Neural cell (in vitro differentiated cells): Measurements from ENCODE around the gene RPL36AL. TPM values are rescaled to one million over a fixed set of nuclear protein-coding genes. Genes with fewer than 3 reads are reported as not detected.

Experiments
- H2AFZ ChIP-seq: fragments of 200-600, 300-800 bp; sonication (generic), shearing (Covaris generic); 2 replicates; pipeline ENCODE4 v1.6.0; 2014; ENCODE audit warnings: low read depth, mild to moderate bottlenecking, antibody characterized with exemption, low read length, moderate library complexity
- H3F3A ChIP-seq: fragments of 200-600 bp; shearing (Covaris generic); 2 replicates; pipeline ENCODE4 v1.6.1; 2016; ENCODE audit warnings: mild to moderate bottlenecking, moderate library complexity, mixed read lengths, antibody characterized with exemption, low read length; ENCODE audit not compliant: insufficient read depth, poor library complexity, severe bottlenecking
- H3K27ac ChIP-seq: fragments of 200-600, 300-800 bp; sonication (generic), shearing (Covaris generic); 2 replicates; pipeline ENCODE4 v1.5.1; 2014; ENCODE audit warnings: mild to moderate bottlenecking, low read length, moderate library complexity
- H3K27me3 ChIP-seq: fragments of 300-800, 200-600 bp; sonication (generic), shearing (Covaris generic); 2 replicates; pipeline ENCODE4 v1.6.0; 2014; ENCODE audit warnings: mild to moderate bottlenecking, low read depth, low read length, moderate library complexity; ENCODE audit not compliant: insufficient read depth
- H3K36me3 ChIP-seq: fragments of 300-800, 200-600 bp; sonication (generic), shearing (Covaris generic); 2 replicates; pipeline ENCODE4 v1.5.1; 2014; ENCODE audit warnings: mild to moderate bottlenecking, antibody characterized with exemption, low read length, moderate library complexity; ENCODE audit not compliant: insufficient read depth
- H3K4me2 ChIP-seq: fragments of 300-800, 200-600 bp; sonication (generic), shearing (Covaris generic); 2 replicates; pipeline ENCODE4 v1.6.0; 2014; ENCODE audit warnings: mild to moderate bottlenecking, low read length
- H3K4me3 ChIP-seq: fragments of 300-800, 200-600 bp; sonication (generic), shearing (Covaris generic); 2 replicates; pipeline ENCODE4 v1.5.1; 2014; ENCODE audit warnings: mild to moderate bottlenecking, low read length, moderate library complexity
- H3K79me2 ChIP-seq: fragments of 200-600 bp; shearing (Covaris generic); replicated peaks from 2 replicates; pipeline ENCODE4 v1.6.0; 2014; ENCODE audit warnings: mild to moderate bottlenecking, low read length, moderate library complexity; ENCODE audit not compliant: insufficient read depth
- H3K9ac ChIP-seq: fragments of 300-800, 200-600 bp; sonication (generic), shearing (Covaris generic); 2 replicates; pipeline ENCODE4 v1.6.1; 2016; ENCODE audit warnings: mild to moderate bottlenecking, low read length, mixed read lengths
- H3K9me2 ChIP-seq: fragments of 200-600 bp; shearing (Covaris generic); 2 replicates; pipeline ENCODE4 v1.6.1; 2016; ENCODE audit warnings: mild to moderate bottlenecking, low read length, mixed read lengths; ENCODE audit not compliant: insufficient read depth
- H3K9me3 ChIP-seq: fragments of 200-600, 300-800 bp; sonication (generic), shearing (Covaris generic); 2 replicates; pipeline ENCODE4 v1.6.1; 2016; ENCODE audit warnings: mild to moderate bottlenecking, mixed run types, low read length, moderate library complexity, mixed read lengths
- H4K20me1 ChIP-seq: fragments of 200-600 bp; shearing (Covaris generic); 2 replicates; pipeline ENCODE4 v1.6.1; 2016; ENCODE audit warnings: mild to moderate bottlenecking, mixed run types; ENCODE audit not compliant: insufficient read depth
- EP300 ChIP-seq: fragments of 450-650 bp; conservative IDR thresholded peaks from 2 replicates; pipeline ENCODE4 v1.6.1; 2014; ENCODE audit warnings: antibody characterized with exemption, mild to moderate bottlenecking, moderate library complexity; ENCODE audit not compliant: poor library complexity, severe bottlenecking
- EZH2 ChIP-seq: fragments of 200-600, 300-800 bp; shearing (Covaris generic), sonication (generic); IDR thresholded peaks from 2 replicates; pipeline ENCODE4 v1.6.1; 2014; ENCODE audit warnings: antibody characterized with exemption, low read length, borderline replicate concordance, mild to moderate bottlenecking; ENCODE audit not compliant: insufficient read depth, poor library complexity, severe bottlenecking
- MXI1 ChIP-seq: fragments of 450-650 bp; conservative IDR thresholded peaks from 2 replicates; pipeline ENCODE4 v1.6.1; 2014; ENCODE audit warnings: antibody characterized with exemption, mild to moderate bottlenecking; ENCODE audit not compliant: poor library complexity, severe bottlenecking
- POLR2AphosphoS5 ChIP-seq: IDR thresholded peaks from 2 replicates; pipeline ENCODE4 v1.6.1; 2012
- RAD21 ChIP-seq: fragments of 450-650 bp; conservative IDR thresholded peaks from 2 replicates; pipeline ENCODE4 v1.6.1; 2014; ENCODE audit warnings: antibody characterized with exemption, mild to moderate bottlenecking, moderate library complexity
- SMC3 ChIP-seq: fragments of 450-650 bp; conservative IDR thresholded peaks from 2 replicates; pipeline ENCODE4 v1.6.1; 2014; ENCODE audit warnings: antibody characterized with exemption, mild to moderate bottlenecking, moderate library complexity; ENCODE audit not compliant: poor library complexity
- TAF1 ChIP-seq: IDR thresholded peaks from 2 replicates; pipeline ENCODE4 v1.6.1; 2012; ENCODE audit warnings: low read depth
- polyA plus RNA-seq: library from polyadenylated mRNA; depleted of rRNA; stranded (reverse); fragments of >200 nt; gene quantifications from 2 replicates; pipeline ENCODE4 v1.2.3, GENCODE V29; 2014
- TF ChIP-seq, protein P1 (sequence below): fragments of 450-650 bp; IDR thresholded peaks from 2 replicates; pipeline ENCODE4 v1.5.1; 2014; ENCODE audit warnings: antibody characterized with exemption, mild to moderate bottlenecking, moderate library complexity; ENCODE audit not compliant: poor library complexity, severe bottlenecking
- TF ChIP-seq, protein P2 (sequence below): IDR thresholded peaks from 2 replicates; pipeline ENCODE4 v1.6.1; 2012; ENCODE audit warnings: borderline replicate concordance

Gene RPL36AL
- polyA plus RNA-seq, 1 donor from 2014 or later = 147 TPM

DNA sequence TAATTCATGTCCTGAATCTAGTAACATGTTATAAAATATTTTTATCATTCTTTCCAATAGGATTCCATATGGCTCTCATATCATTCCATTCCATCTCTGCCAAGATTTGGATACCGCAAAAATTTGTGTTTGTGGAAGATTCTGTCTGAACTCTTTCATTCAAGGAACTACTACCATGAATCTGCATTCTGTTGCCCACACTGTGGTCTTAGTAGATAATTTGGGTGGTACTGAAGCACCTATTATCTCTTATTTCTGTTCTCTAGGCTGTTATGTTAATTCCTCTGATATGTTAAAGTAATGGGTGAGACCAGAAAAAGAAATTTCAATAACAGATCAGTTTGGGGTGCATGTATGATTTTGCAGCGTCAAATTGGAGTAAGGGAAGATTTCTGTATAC, 6.2 kb downstream of the RPL36AL start:
- no peak overlapping the region for H3K4me3 ChIP-seq
- no peaks in the 10 kb centered on the region for H3K9me2 ChIP-seq
- no peak overlapping the region for H3K9ac ChIP-seq
- no peaks in the 10 kb centered on the region for H3F3A ChIP-seq
- no peaks in the 10 kb centered on the region for H4K20me1 ChIP-seq
- no peak overlapping the region for H3K27ac ChIP-seq
- H2AFZ ChIP-seq = no peak overlapping the region
- peaks cover 17% of the 10 kb centered on the region for H3K79me2 ChIP-seq
- no peaks in the 10 kb centered on the region for H3K27me3 ChIP-seq
- H3K36me3 ChIP-seq = peaks cover 14% of the 10 kb centered on the region
- TF ChIP-seq, protein P1, sequence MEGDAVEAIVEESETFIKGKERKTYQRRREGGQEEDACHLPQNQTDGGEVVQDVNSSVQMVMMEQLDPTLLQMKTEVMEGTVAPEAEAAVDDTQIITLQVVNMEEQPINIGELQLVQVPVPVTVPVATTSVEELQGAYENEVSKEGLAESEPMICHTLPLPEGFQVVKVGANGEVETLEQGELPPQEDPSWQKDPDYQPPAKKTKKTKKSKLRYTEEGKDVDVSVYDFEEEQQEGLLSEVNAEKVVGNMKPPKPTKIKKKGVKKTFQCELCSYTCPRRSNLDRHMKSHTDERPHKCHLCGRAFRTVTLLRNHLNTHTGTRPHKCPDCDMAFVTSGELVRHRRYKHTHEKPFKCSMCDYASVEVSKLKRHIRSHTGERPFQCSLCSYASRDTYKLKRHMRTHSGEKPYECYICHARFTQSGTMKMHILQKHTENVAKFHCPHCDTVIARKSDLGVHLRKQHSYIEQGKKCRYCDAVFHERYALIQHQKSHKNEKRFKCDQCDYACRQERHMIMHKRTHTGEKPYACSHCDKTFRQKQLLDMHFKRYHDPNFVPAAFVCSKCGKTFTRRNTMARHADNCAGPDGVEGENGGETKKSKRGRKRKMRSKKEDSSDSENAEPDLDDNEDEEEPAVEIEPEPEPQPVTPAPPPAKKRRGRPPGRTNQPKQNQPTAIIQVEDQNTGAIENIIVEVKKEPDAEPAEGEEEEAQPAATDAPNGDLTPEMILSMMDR = no peak
- H3K9me3 ChIP-seq = no peaks in the 10 kb centered on the region
- H3K4me2 ChIP-seq = no peak overlapping the region

DNA sequence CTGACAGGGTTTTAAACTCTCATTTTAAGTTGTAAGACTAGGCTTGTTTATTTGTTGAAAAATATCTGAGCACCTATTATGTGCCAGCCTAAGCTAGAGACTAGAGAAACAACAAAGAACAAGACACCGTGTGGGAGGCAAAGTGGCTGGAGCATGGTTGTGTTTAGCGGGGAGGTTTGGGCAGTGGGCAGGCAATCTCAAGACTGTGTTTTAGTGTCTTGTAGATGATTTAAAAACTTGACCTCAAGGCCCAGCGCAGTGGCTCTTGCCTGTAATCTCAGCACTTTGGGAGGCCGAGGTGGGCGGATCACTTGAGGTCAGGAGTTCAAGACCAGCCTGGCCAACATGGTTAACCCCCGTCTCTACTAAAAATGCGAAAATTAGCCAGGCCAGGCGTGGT, 7.8 kb downstream of the RPL36AL start:
- Histone ChIP-seq H3F3A (no peaks in the 10 kb centered on the region), H3K9me2 (no peaks in the 10 kb centered on the region), H3K4me3 (no peak overlapping the region), H3K4me2 (no peak overlapping the region), H3K9ac (no peak overlapping the region), H3K27me3 (no peaks in the 10 kb centered on the region), H3K27ac (no peak overlapping the region), H4K20me1 (no peaks in the 10 kb centered on the region), H3K36me3 (peaks cover 6% of the 10 kb centered on the region), H3K79me2 (peaks cover 1% of the 10 kb centered on the region), H2AFZ (no peak overlapping the region), H3K9me3 (no peaks in the 10 kb centered on the region)
- TF ChIP-seq, protein P1 = no peak
- TF ChIP-seq SMC3 (no peak), MXI1 (no peak), EZH2 (no peak), EP300 (no peak), RAD21 (no peak), POLR2AphosphoS5 (no peak)

DNA sequence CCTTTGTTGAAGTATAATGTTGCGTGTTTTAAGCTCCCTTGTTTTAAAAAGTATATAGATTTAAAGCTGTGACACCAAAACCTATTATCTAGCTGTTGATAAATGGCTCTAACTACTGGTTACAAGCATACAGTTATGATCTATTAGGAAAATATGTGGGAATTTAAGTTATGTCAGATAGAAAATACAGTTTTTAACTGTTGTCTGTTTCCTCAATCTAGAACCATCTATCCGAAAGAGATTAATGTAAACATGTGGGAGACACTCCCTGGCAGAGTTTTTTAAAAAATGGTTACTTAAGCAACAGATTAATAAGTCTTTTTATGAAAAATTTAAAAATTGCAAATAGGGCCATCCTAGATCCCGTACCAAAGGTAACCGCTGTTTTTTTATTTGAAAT, 8.2 kb downstream of the RPL36AL start:
- no peak overlapping the region for H3K27ac ChIP-seq
- H3K36me3 ChIP-seq = peaks cover 2% of the 10 kb centered on the region
- H3K4me3 ChIP-seq = no peak overlapping the region
- H3K9me2 ChIP-seq = no peaks in the 10 kb centered on the region
- no peak overlapping the region for H3K4me2 ChIP-seq
- no peaks in the 10 kb centered on the region for H3K9me3 ChIP-seq
- no peak overlapping the region for H2AFZ ChIP-seq
- H3K9ac ChIP-seq = no peak overlapping the region
- no peaks in the 10 kb centered on the region for H4K20me1 ChIP-seq
- no peaks in the 10 kb centered on the region for H3K27me3 ChIP-seq
- H3F3A ChIP-seq = no peaks in the 10 kb centered on the region
- no peaks in the 10 kb centered on the region for H3K79me2 ChIP-seq
- TF ChIP-seq SMC3 (no peak), EP300 (no peak), EZH2 (no peak), RAD21 (no peak), TAF1 (no peak), MXI1 (no peak), POLR2AphosphoS5 (no peak)
- TF ChIP-seq, protein P2, sequence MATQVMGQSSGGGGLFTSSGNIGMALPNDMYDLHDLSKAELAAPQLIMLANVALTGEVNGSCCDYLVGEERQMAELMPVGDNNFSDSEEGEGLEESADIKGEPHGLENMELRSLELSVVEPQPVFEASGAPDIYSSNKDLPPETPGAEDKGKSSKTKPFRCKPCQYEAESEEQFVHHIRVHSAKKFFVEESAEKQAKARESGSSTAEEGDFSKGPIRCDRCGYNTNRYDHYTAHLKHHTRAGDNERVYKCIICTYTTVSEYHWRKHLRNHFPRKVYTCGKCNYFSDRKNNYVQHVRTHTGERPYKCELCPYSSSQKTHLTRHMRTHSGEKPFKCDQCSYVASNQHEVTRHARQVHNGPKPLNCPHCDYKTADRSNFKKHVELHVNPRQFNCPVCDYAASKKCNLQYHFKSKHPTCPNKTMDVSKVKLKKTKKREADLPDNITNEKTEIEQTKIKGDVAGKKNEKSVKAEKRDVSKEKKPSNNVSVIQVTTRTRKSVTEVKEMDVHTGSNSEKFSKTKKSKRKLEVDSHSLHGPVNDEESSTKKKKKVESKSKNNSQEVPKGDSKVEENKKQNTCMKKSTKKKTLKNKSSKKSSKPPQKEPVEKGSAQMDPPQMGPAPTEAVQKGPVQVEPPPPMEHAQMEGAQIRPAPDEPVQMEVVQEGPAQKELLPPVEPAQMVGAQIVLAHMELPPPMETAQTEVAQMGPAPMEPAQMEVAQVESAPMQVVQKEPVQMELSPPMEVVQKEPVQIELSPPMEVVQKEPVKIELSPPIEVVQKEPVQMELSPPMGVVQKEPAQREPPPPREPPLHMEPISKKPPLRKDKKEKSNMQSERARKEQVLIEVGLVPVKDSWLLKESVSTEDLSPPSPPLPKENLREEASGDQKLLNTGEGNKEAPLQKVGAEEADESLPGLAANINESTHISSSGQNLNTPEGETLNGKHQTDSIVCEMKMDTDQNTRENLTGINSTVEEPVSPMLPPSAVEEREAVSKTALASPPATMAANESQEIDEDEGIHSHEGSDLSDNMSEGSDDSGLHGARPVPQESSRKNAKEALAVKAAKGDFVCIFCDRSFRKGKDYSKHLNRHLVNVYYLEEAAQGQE = no peak
- TF ChIP-seq, protein P1 = no peak
